ENCODE results near the gene GLDC.

DNA sequence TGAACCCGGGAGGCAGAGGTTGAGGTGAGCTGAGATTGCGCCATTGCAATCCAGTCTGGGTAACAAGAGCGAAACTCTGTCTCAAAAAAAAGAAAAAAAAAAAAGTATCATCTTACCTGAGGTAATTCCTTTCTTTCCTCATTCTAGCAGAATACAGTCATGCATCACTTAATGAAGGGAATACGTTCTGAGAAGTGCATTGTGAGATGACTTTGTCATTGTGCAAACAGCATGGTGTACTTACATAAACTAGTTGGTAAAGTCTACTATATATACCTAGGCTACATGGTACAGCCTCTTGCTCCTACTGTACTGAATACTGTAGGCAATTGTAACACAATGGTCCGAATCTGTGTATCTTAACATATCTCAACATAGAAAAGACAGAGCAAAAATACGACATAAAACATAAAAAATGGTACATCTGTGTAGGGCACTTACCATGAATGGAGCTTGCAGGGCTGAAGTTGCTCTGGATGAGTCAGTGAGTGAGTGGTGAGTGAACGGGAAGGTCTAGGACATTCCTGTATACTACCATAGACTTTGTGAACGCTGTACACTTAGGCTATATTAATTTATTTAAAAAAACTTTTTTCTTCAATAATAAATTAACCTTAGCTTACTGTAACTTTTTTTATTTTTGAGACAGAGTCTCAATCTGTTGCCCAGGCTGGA, 100.4 kb downstream of the GLDC start:
- TF ChIP-seq, protein P1, sequence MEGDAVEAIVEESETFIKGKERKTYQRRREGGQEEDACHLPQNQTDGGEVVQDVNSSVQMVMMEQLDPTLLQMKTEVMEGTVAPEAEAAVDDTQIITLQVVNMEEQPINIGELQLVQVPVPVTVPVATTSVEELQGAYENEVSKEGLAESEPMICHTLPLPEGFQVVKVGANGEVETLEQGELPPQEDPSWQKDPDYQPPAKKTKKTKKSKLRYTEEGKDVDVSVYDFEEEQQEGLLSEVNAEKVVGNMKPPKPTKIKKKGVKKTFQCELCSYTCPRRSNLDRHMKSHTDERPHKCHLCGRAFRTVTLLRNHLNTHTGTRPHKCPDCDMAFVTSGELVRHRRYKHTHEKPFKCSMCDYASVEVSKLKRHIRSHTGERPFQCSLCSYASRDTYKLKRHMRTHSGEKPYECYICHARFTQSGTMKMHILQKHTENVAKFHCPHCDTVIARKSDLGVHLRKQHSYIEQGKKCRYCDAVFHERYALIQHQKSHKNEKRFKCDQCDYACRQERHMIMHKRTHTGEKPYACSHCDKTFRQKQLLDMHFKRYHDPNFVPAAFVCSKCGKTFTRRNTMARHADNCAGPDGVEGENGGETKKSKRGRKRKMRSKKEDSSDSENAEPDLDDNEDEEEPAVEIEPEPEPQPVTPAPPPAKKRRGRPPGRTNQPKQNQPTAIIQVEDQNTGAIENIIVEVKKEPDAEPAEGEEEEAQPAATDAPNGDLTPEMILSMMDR (IDR thresholded peaks at IDR 0.05): no peak
- TF ChIP-seq EP300 (IDR thresholded peaks at IDR 0.05): no peak
- TF ChIP-seq POLR2A (IDR thresholded peaks at IDR 0.05): no peak

All from ovary (tissue), 3 donors.